ENCODE results near the gene CYB5A.

The CYB5A gene

DNA sequence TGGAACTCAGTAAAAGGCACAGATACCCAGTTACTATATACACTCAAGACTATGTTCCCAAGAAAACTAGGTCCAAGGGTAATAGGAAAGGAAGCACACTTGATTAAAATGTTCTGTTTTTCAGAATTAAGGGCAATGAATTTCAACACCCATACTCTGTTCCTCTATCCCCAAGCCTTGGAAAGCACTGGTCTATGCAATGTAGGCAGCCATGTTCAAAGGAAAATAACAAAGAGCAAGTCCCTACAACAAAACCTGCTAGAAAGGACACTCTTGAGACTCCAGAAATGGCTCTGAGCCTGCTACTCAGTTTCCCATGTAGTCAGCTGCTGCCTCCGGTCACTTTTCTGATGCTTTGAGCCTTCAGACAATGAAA, 6.8 kb downstream of the CYB5A start:
- TF ChIP-seq CTCF (IDR thresholded peaks at IDR 0.05; ENCODE audit: extremely low read depth, insufficient read depth, missing control alignments): no peak
- no peak for DNase-seq (ENCODE audit: low spot score)
- in situ Hi-C loops (cut with MboI; ENCODE audit: low pct_unique_long_range_greater_than_20kb, low sequenced_read_pairs, unreplicated experiment): no loop called here

GRCh38 chr18:74284191-74284979, 7.4 kb downstream of the CYB5A start:
- in situ Hi-C loops (cut with MboI; ENCODE audit: low pct_unique_long_range_greater_than_20kb, low sequenced_read_pairs, unreplicated experiment): no loop called here
- TF ChIP-seq CTCF (IDR thresholded peaks at IDR 0.05; ENCODE audit: extremely low read depth, insufficient read depth, missing control alignments): no peak
- DNase-seq (ENCODE audit: low spot score): no peak

- TF ChIP-seq CTCF (IDR thresholded peaks at IDR 0.05; ENCODE audit: extremely low read depth, insufficient read depth, missing control alignments): no peak
- DNase-seq (ENCODE audit: low spot score): no peak
- in situ Hi-C loops (cut with MboI; ENCODE audit: low pct_unique_long_range_greater_than_20kb, low sequenced_read_pairs, unreplicated experiment): no loop called here
Observed at GRCh38 chr18:74283646-74284045, 8.1 kb downstream of the CYB5A start.

GRCh38 chr18:74282755-74283554, 8.8 kb downstream of the CYB5A start:
- in situ Hi-C loops (cut with MboI; ENCODE audit: low pct_unique_long_range_greater_than_20kb, low sequenced_read_pairs, unreplicated experiment): no loop called here
- no peak for DNase-seq (ENCODE audit: low spot score)
- TF ChIP-seq CTCF (IDR thresholded peaks at IDR 0.05; ENCODE audit: extremely low read depth, insufficient read depth, missing control alignments): no peak

DNA sequence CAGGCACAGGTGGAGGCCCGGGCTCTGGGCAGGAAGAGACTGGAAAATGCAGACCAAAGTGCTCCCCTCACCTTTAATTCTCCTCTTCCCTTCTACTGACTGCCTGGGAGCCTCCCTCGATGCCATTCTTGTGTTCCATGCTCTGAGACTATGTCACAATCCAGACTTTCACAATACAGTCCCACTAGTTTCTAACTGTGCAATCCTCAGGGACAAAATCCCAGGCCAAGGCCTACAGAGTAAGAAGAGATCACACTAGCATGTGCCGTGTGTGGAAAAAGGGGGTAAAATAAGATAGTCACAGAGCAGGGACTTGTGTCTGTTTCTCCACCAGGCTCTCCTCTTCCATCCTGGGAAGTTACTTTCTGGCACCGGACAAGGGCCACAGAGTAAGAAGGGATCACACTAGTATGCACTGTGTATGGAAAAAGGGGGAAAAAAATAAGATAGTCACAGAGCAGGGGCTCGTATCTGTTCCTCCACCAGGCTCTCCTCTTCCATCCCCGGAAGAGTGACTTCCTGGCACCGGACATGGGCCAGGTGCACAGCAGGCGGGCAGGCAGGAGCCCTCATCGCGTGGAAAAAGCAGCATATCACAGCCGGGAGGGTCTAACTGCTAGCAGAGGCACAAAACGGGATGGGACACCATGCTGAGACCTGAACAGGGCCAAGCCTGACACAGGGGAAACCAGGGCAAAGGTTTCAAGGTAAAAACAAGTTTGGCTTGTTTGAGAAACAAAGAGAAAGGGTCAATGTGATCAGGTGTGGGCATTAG, 9.6 kb downstream of the CYB5A start:
- DNase-seq (ENCODE audit: low spot score): no peak
- no peak for TF ChIP-seq CTCF (IDR thresholded peaks at IDR 0.05; ENCODE audit: extremely low read depth, insufficient read depth, missing control alignments)
- in situ Hi-C loops (cut with MboI; ENCODE audit: low pct_unique_long_range_greater_than_20kb, low sequenced_read_pairs, unreplicated experiment): no loop called here

Data from GM13977 (cell line).